SK-N-MC (cell line): ENCODE measurements around the gene B4GALT6.

Source experiments
- EZH2 ChIP-seq: fragments of 200-600 bp; sonication (generic); IDR thresholded peaks from one replicate; pipeline ENCODE4 v1.6.1; 2017; ENCODE audit warnings: antibody characterized with exemption
- POLR2AphosphoS5 ChIP-seq: IDR thresholded peaks from 2 replicates; pipeline ENCODE4 v1.6.1; 2012; ENCODE audit warnings: mild to moderate bottlenecking, low read depth, low read length, borderline replicate concordance

- TF ChIP-seq POLR2AphosphoS5: no peak
- TF ChIP-seq EZH2: no peak
These were observed 86.2 kb downstream of the B4GALT6 start for GRCh38 chr18:31598021-31598805.
